Right cardiac atrium (tissue), 5 donors: ENCODE data around the gene MICA. TPM values are rescaled to one million over a fixed set of nuclear protein-coding genes. Genes with fewer than 3 reads are reported as not detected.
"Not testable (repeated sequence)": the region's sequence is repeated elsewhere in the genome, so short reads cannot be mapped to it uniquely, and the experiment has no call there.

ENCODE experiments used
- ATAC-seq, 2 donors: fragments of 200-7000 bp; cut with Tn5 transposase; one replicate each; pipeline versions ENCODE4 v1.8.0 to v1.9.1; 2020; ENCODE audit warnings: moderate library complexity in 2 of 2, mild to moderate bottlenecking in 1 of 2
- DNase-seq, 3 donors: peaks; one replicate each; pipeline ENCODE4 v3.0.0-alpha.2; 2020
- H3K27ac ChIP-seq: one replicate; pipeline ENCODE4 v1.5.1; 2013; ENCODE audit warnings: mild to moderate bottlenecking, low read length, control low read depth, moderate library complexity
- H3K27me3 ChIP-seq: one replicate; pipeline ENCODE4 v1.6.1; 2013; ENCODE audit not compliant: control insufficient read depth, insufficient read depth
- H3K4me1 ChIP-seq: one replicate; pipeline ENCODE4 v1.6.1; 2013; ENCODE audit warnings: low read length; ENCODE audit not compliant: control insufficient read depth, insufficient read depth
- H3K4me3 ChIP-seq: one replicate; pipeline ENCODE4 v1.5.1; 2013; ENCODE audit warnings: low read length, control low read depth
- H3K9me3 ChIP-seq: one replicate; pipeline ENCODE4 v1.6.1; 2013; ENCODE audit warnings: low read length; ENCODE audit not compliant: control insufficient read depth
- WGBS: extraction: QIAGEN DNeasy Blood & Tissue Kit; methylation state at CpG from one replicate; pipeline ENCODE4 v1.1.7; 2013; 5-methylcytosine and 5-hydroxymethylcytosine counted together
- intact Hi-C, 4 donors: fragments of 100-400 bp; cut with DNase I; formaldehyde crosslinking; loops; one replicate each; pipeline versions ENCODE4 v1.11.0 to v1.14.0; 2022 to 2023
- polyA plus RNA-seq: library from polyadenylated mRNA; stranded (reverse); fragments of 200-250 nt; gene quantifications from one replicate; pipeline ENCODE4 v1.2.3, GENCODE V29; 2013
- total RNA-seq, 4 donors: library from RNA; stranded (reverse); fragmentation: NEBNext Ultra II Directional; extraction: Animal tissue kit (Norgen Biotek cat#: 25700); gene quantifications; one replicate each; pipeline ENCODE4 v1.2.1, GENCODE V29; 2021
- donor health status: healthy with polysubstance abuse.
- donor health status: DM: no; HTN: yes; CAD: no.
- donor health status: DM: no; HTN: no; CAD: no.
- donor health status: DM: no; HTN: yes; CAD: no; lungs with severe emphysema.
- donor health status: DM: yes; HTN: yes; CAD: no.

MICA gene
- total and polyA plus RNA-seq, 5 donors = 8.8 to 13.6 (median 10.7) TPM

DNA sequence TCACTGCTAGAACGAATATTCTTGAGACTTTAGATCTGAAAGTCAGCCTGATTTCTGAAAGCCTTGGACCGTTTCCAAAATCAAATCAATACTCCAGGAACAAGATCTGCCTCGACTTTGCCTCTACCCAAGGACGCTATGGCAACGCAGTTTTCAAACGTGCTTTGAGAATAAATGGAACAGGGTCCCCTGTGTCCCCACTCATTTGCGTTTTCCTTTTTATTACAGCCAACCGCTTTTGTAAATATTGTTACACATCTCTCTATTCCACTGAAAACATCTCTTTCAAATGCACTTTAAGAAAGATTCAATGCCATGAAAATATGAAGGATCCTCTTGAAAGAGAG is 6.3 kb upstream of the MICA start:
- not testable (repeated sequence) for H3K27ac ChIP-seq, H3K4me3 ChIP-seq, ATAC-seq, H3K4me1 ChIP-seq, DNase-seq, H3K9me3 ChIP-seq, H3K27me3 ChIP-seq
- WGBS = 25% methylated on average over 8 of the region's 8 CpGs
- intact Hi-C loops = loop anchor here (2.0 to 5.0 kb wide), 3 partner anchors 44 to 46 kb away; no protein-coding TSS in a partner anchor

DNA sequence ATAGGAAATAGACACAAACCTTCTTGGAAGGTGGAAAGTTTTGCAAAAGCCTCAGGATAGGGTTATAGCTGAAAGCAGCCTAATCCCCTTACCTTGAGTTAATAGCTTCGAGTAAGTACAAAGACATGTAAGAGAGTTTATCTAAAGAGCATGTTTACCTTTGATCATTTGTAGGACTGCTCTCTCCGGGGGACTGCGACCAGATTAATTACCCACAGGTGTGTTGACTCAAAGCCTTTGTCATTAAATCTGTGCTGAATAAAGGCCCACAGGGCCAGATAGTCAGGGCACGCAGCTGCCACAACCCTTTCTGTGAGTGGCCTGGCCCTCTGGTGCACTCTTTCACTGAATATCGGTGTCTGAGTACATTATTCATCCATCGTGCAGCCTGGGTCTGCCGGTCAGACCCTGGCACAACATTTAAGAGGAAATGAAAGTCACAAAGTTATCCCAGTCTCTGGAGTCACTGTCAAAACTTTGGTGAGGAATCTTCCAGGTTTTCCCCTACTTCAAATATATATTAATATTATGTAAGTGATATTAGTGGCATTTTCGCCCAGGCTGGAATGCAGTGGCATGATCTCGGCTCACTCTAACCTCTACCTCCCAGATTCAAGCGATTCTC is 5.4 kb upstream of the MICA start:
- no peak for ATAC-seq

DNA sequence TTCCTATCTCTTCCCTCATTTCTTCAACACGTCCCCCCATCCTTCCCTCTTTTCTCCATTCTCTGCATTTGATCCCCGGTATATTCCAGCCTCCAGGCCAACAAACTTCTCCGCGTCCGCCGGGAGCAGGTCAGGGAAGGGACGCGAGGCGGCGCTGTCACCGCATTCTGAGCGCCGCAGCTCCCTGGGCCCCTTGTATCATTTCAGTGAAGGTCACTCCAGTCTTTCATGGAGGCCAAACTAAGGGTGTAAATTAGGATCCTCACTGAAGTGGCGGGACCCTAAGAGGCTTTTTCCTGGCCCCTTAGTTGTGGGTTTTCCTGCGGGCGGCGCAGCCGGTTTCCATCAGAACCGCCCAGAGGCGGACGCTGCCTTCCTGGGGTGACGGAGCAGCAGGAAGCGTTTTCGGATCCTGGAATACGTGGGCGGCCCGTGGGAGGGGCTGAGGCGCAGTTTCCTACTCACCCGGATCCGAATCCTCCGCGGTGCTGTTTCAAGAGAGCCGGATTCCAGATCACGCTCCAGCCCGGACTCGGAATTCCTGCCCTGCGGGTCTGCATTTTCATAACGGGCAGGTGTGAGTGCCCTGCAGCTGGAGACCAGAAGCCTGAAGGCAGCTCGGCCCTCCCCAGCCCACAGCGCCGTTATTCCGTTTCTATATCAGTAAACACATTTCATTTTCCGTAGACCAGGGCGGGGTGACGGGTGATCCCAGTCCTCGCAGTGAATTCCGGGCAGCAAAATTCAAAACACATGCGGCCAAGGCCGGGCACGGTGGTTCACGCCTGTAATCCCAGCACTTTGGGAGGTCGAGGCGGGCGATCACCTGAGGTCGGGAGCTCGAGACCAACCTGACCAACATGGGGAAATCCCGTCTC is 3.6 kb upstream of the MICA start:
- H3K9me3 ChIP-seq = no peaks in the 10 kb centered on the region
- peak; percentile 95 to 98 (median 96) for DNase-seq
- peak; percentile 89 to 91 for ATAC-seq
- H3K27ac ChIP-seq = peak overlapping the region; percentile 100
- WGBS = under 1% methylated on average over 57 of the region's 57 CpGs
- H3K4me3 ChIP-seq = peak overlapping the region; percentile 95
- peaks cover 5% of the 10 kb centered on the region for H3K4me1 ChIP-seq
- intact Hi-C loops = loop anchor here in 2 of 4 donors (5.0 kb wide), 1 partner anchor 42 kb away; no protein-coding TSS in a partner anchor
- no peaks in the 10 kb centered on the region for H3K27me3 ChIP-seq

More for the DNA sequence above, 5.4 kb upstream of the MICA start:
- no peaks in the 10 kb centered on the region for H3K9me3 ChIP-seq
- H3K4me1 ChIP-seq = peaks cover 5% of the 10 kb centered on the region
- DNase-seq = no peak
- H3K27me3 ChIP-seq = no peaks in the 10 kb centered on the region
- H3K27ac ChIP-seq = no peak overlapping the region
- no peak overlapping the region for H3K4me3 ChIP-seq
- 88% methylated on average over 10 of the region's 10 CpGs for WGBS
- intact Hi-C loops = loop anchor here (2.0 to 5.0 kb wide), 3 partner anchors 43 to 45 kb away; no protein-coding TSS in a partner anchor

DNA sequence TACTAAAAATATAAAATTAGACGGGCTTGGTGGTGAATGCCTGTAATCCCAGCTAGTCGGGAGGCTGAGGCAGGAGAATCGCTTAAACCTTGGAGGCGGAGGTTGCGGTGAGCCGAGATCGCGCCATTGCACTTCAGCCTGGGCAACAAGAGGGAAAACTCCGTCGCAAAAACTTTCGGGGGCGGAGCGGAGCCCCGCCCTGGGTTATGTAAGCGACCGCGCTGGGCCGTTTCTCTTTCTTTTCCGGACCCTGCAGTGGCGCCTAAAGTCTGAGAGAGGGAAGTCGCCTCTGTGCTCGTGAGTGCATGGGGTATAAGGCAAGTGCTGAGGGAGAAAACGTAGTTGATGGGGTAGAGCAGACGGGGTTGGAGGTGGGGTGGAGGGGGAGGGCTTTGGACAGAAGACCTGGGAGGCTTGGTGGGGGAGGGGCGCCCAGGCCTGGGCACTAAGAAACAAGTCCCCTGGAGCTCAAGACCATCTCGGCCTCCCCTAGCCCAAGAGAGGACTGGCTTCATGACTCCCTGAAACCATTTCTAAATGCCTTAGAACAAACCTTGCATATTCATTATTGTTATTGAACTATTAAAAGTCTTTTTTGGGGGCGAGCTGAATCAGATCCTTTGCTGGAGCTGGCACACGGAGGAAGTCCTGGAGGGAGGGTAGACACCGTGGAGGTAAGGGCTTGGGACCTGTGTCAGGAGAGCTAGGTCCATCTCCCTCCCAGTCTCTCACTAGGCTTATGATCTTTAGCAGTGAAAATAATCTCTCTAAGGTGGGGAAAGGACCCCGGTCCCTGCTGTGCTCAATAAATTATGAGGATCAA is 2.7 kb upstream of the MICA start:
- H3K27me3 ChIP-seq = no peaks in the 10 kb centered on the region
- peaks cover 5% of the 10 kb centered on the region for H3K4me1 ChIP-seq
- ATAC-seq (peak; percentile 71 to 72), DNase-seq (peak; percentile 84 to 93 (median 92))
- peak overlapping the region; percentile 100 for H3K27ac ChIP-seq
- peak overlapping the region; percentile 95 for H3K4me3 ChIP-seq
- no peaks in the 10 kb centered on the region for H3K9me3 ChIP-seq
- intact Hi-C loops = no loop called here
- 3% methylated on average over 30 of the region's 30 CpGs for WGBS

DNA sequence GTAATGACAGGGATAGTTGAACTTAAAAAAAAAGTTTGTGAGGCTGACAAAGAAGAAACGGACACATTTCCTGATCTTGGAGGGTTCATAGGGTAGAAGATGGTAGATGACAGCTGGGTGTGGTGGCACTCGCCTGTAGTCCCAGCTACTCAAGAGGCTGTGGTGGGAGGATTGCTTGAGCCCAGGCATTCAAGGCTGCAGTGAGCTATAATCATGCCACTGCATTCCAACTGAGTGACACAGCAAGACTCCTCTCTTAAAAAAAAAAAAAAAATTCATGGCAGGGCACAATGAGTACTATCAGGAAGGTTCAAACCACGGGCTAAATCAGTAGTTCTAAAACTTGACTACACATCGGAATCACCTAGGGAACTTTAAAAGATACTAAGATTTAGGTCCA is 2.0 kb upstream of the MICA start:
- Histone ChIP-seq H3K27ac (peak overlapping the region; percentile 79), H3K9me3 (no peaks in the 10 kb centered on the region), H3K4me1 (peaks cover 5% of the 10 kb centered on the region), H3K27me3 (no peaks in the 10 kb centered on the region), H3K4me3 (peak overlapping the region; percentile 95)
- 26% methylated on average over 4 of the region's 4 CpGs for WGBS
- intact Hi-C loops = no loop called here
- DNase-seq = peak in 2 of 3 donors; percentile 44 to 62
- ATAC-seq = peak; percentile 6 to 18

DNA sequence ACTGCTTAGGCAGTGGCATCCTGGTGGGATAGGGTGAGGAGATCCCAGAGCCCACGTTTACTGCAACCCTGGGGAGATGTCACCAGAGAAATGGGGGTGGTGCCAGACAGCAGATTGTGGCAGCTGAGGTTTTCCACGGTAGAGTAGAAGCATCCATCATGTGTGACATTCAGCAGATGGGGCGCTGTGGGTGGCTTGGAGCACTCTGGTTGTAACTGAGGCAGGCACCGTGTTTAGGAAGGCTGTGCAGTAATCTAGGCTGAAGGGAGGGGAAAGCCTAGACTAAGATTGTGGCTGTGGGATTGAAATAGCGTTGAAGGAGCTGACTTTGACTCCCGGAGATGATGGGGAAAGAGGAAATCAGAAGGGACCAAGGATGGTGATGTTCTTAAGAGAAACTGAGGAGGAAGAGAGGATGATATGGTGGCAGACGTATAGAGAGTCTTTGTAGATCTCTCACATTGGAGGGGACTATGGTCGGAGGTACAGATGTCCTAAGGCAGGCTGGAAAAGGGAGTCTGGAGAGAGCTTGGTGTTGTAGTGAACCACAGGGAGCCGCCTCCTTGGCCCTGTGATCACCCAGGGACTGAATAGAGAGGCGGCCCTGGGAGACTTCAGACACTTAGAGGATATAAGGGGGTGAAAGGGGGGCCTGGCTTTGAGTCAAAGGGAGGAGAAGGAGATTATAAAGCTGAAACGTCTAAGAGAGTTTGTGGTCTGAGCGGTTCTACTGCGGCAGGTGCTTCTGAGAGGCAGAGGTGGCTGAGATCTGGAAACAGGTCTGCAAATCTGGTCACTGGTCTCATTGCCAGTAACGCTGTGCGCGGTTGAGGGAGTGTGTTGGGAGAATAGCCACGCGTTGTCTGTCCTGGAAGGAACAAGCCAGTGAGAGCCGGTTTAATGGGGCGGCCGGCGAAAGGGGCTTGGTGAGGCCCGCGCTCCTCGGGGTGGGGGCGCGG is 792 bp upstream of the MICA start:
- ATAC-seq = peak in 1 of 2 donors; percentile 1

DNA sequence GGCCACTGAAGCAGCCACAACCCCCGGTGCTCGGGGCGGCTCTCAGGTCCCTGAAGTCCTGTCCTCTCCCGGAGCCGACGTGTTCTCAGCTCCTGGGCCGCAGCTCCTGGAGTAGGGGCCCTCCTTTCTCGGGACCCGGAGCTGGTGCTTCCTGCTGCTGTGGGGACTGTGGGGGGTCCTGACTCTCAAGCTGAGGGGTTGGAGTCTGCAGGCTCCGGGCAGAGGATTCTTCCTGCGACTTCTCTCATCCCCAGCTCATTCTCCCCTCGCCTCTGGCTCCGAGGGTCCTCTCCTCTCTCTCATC is 618 bp downstream of the MICA start:
- H3K27me3 ChIP-seq, ATAC-seq, DNase-seq, H3K27ac ChIP-seq, H3K4me1 ChIP-seq, intact Hi-C loops, H3K9me3 ChIP-seq: not testable (repeated sequence)
- H3K4me3 ChIP-seq = peak overlapping the region; percentile 39
- 10% methylated on average over 13 of the region's 13 CpGs for WGBS

More for the DNA sequence above, 792 bp upstream of the MICA start:
- no peak for DNase-seq
- no peaks in the 10 kb centered on the region for H3K9me3 ChIP-seq
- no peaks in the 10 kb centered on the region for H3K27me3 ChIP-seq
- peak overlapping the region; percentile 79 for H3K27ac ChIP-seq
- H3K4me3 ChIP-seq = peak overlapping the region; percentile 95
- intact Hi-C loops = no loop called here
- 6% methylated on average over 27 of the region's 27 CpGs for WGBS
- H3K4me1 ChIP-seq = peaks cover 5% of the 10 kb centered on the region

DNA sequence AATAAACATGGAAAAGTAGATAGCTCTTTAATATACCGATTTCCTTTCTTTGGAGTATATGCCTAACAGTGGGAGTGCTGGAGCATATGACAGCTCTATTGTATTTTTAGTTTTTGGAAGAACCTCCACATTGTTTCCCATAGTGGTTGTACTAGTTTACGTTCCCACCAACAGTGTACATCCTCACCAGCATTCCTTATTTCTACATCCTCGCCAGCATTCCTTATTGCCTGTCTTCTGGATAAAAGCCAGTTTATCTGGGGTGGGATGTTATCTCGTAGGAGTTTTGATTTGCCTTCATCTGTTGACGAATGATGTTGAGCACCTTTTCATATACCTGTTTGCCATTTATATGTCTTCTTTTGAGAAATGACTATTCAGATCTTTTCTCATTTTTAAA is 2.6 kb downstream of the MICA start:
- H3K4me1 ChIP-seq = peaks cover 9% of the 10 kb centered on the region

DNA sequence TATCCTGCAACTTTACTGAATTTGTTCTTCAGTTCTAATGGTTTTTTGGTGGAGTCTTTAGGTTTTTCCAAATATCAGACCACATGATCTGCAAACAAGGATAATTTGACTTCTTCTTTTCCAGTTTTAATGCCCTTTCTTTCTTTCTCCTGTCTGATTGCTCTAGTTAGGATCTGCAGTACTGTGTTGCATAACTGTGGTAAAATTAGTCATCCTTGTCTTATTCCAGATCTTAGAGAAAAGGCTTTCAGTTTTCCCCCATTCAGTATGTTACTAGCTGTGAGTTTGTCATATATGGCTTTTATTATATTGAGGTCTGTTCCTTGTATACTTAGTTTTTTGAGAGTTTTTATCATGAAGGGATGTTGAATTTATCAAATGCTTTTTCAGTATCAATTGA is 4.3 kb downstream of the MICA start:
- Histone ChIP-seq H3K27ac (no peak overlapping the region), H3K4me1 (peaks cover 4% of the 10 kb centered on the region), H3K27me3 (no peaks in the 10 kb centered on the region), H3K9me3 (no peaks in the 10 kb centered on the region), H3K4me3 (no peak overlapping the region)
- DNase-seq (no peak), ATAC-seq (no peak)
- intact Hi-C loops = no loop called here

More for the DNA sequence above, 2.6 kb downstream of the MICA start:
- Histone ChIP-seq H3K4me3 (no peak overlapping the region), H3K27me3 (no peaks in the 10 kb centered on the region), H3K27ac (no peak overlapping the region), H3K9me3 (no peaks in the 10 kb centered on the region)
- DNase-seq (no peak), ATAC-seq (no peak)
- intact Hi-C loops = no loop called here
- WGBS = 54% methylated on average over 5 of the region's 5 CpGs

DNA sequence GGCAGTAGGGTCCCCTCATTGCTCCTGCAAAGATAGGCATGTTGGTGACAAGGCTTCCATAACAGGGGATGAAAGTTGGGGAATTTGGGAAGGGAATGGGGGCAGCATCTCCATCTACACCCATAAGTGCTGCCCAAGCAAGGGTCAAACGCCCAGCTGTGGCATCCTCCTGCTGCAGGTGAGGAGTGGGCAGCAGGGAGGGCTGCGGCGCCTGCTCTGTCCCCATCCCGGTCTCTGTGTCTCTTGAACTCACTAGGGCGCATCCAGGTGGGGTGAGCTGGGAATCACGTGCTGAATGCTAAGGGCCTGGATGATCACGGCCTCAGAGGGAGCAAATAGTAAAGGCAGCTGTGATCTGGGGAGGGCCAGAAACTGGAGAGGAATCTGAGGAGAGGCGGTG is 9.1 kb downstream of the MICA start:
- DNase-seq = no peak
- Histone ChIP-seq H3K4me1 (peaks cover 4% of the 10 kb centered on the region), H3K27me3 (no peaks in the 10 kb centered on the region), H3K27ac (no peak overlapping the region), H3K9me3 (no peaks in the 10 kb centered on the region), H3K4me3 (no peak overlapping the region)
- intact Hi-C loops = no loop called here
- WGBS = 94% methylated on average over 8 of the region's 8 CpGs
- no peak for ATAC-seq
